Stimulated activated naive B cell treated with anti-CD40 and anti-IgM and Interleukin-4, amounts not matched to agents 10 μg/mL and 1 μg/mL and 100 μg/mL, for 72 hours (primary cell): ENCODE data around the gene DOCK1.

Experiments
- ATAC-seq, 2 donors: fragments of 150-1000 bp; cut with Tn5 transposase; replicated peaks; 2 replicates each; pipeline ENCODE4 v1.10.0; 2021; ENCODE audit warnings: moderate library complexity in 1 of 2
- DNase-seq: peaks from one replicate; pipeline ENCODE4 v3.0.0; 2021
- H3K27ac Mint-ChIP-seq: one replicate; pipeline ENCODE4 v1.8.0; 2022; ENCODE audit warnings: mild to moderate bottlenecking, mixed read lengths
- H3K27me3 Mint-ChIP-seq, 2 donors: one replicate each; pipeline ENCODE4 v1.8.0; 2022; ENCODE audit warnings: mixed read lengths in 2 of 2
- H3K36me3 Mint-ChIP-seq, 2 donors: one replicate each; pipeline ENCODE4 v1.8.0; 2022; ENCODE audit warnings: mixed read lengths in 2 of 2, mild to moderate bottlenecking in 1 of 2
- H3K4me1 Mint-ChIP-seq, 2 donors: one replicate each; pipeline ENCODE4 v1.8.0; 2022; ENCODE audit warnings: mixed read lengths in 2 of 2, mild to moderate bottlenecking in 1 of 2
- H3K4me3 Mint-ChIP-seq, 2 donors: one replicate each; pipeline ENCODE4 v1.8.0; 2022; ENCODE audit warnings: mild to moderate bottlenecking in 2 of 2, mixed read lengths in 2 of 2, moderate library complexity in 1 of 2
- H3K9me3 Mint-ChIP-seq, 2 donors: one replicate each; pipeline ENCODE4 v1.8.0; 2022; ENCODE audit warnings: mixed read lengths in 2 of 2, mild to moderate bottlenecking in 1 of 2

The DOCK1 gene

GRCh38 chr10:127174866-127175265, 269.6 kb downstream of the DOCK1 start:
- no peak overlapping the region for H3K4me3 Mint-ChIP-seq
- no peaks in the 10 kb centered on the region for H3K36me3 Mint-ChIP-seq
- DNase-seq (no peak), ATAC-seq (no peak)
- H3K27me3 Mint-ChIP-seq: no peaks in the 10 kb centered on the region
- H3K4me1 Mint-ChIP-seq: no peaks in the 10 kb centered on the region
- no peak overlapping the region for H3K27ac Mint-ChIP-seq
- no peaks in the 10 kb centered on the region for H3K9me3 Mint-ChIP-seq

GRCh38 chr10:127175357-127176110, 270.3 kb downstream of the DOCK1 start:
- DNase-seq: no peak
- no peaks in the 10 kb centered on the region for H3K36me3 Mint-ChIP-seq
- H3K4me3 Mint-ChIP-seq: no peak overlapping the region
- ATAC-seq: no peak
- no peak overlapping the region for H3K27ac Mint-ChIP-seq
- H3K9me3 Mint-ChIP-seq: no peaks in the 10 kb centered on the region
- H3K4me1 Mint-ChIP-seq: no peaks in the 10 kb centered on the region
- H3K27me3 Mint-ChIP-seq: no peaks in the 10 kb centered on the region

- no peaks in the 10 kb centered on the region for H3K9me3 Mint-ChIP-seq
- no peak overlapping the region for H3K27ac Mint-ChIP-seq
- H3K36me3 Mint-ChIP-seq: no peaks in the 10 kb centered on the region
- ATAC-seq (no peak), DNase-seq (no peak)
- H3K4me1 Mint-ChIP-seq: no peaks in the 10 kb centered on the region
- no peak overlapping the region for H3K4me3 Mint-ChIP-seq
- no peaks in the 10 kb centered on the region for H3K27me3 Mint-ChIP-seq
Measured at GRCh38 chr10:127176649-127177048, 271.4 kb downstream of the DOCK1 start.

GRCh38 chr10:127179612-127180250, 274.5 kb downstream of the DOCK1 start:
- Mint-ChIP-seq H3K36me3 (no peaks in the 10 kb centered on the region), H3K27ac (no peak overlapping the region), H3K4me3 (no peak overlapping the region), H3K4me1 (no peaks in the 10 kb centered on the region), H3K9me3 (no peaks in the 10 kb centered on the region), H3K27me3 (no peaks in the 10 kb centered on the region)
- no peak for DNase-seq
- no peak for ATAC-seq

- ATAC-seq: no peak
- no peak overlapping the region for H3K4me3 Mint-ChIP-seq
- H3K27ac Mint-ChIP-seq: no peak overlapping the region
Measured at GRCh38 chr10:127182161-127182560, 276.9 kb downstream of the DOCK1 start.

GRCh38 chr10:127184582-127184981, 279.4 kb downstream of the DOCK1 start:
- ATAC-seq (no peak), DNase-seq (no peak)
- H3K36me3 Mint-ChIP-seq: no peaks in the 10 kb centered on the region
- H3K27me3 Mint-ChIP-seq: no peaks in the 10 kb centered on the region
- no peak overlapping the region for H3K4me3 Mint-ChIP-seq
- no peak overlapping the region for H3K27ac Mint-ChIP-seq
- no peaks in the 10 kb centered on the region for H3K4me1 Mint-ChIP-seq
- peaks cover 0 to 3% of the 10 kb centered on the region in 2 donors for H3K9me3 Mint-ChIP-seq

More at GRCh38 chr10:127182161-127182560, 276.9 kb downstream of the DOCK1 start:
- peaks cover 0 to 3% of the 10 kb centered on the region in 2 donors for H3K9me3 Mint-ChIP-seq
- no peaks in the 10 kb centered on the region for H3K36me3 Mint-ChIP-seq
- no peaks in the 10 kb centered on the region for H3K27me3 Mint-ChIP-seq
- H3K4me1 Mint-ChIP-seq: no peaks in the 10 kb centered on the region
- DNase-seq: no peak

- H3K36me3 Mint-ChIP-seq: no peaks in the 10 kb centered on the region
- no peak overlapping the region for H3K27ac Mint-ChIP-seq
Measured at GRCh38 chr10:127186813-127187212, 281.6 kb downstream of the DOCK1 start.

GRCh38 chr10:127189226-127189625, 284.0 kb downstream of the DOCK1 start:
- Mint-ChIP-seq H3K9me3 (peaks cover 0 to 3% of the 10 kb centered on the region in 2 donors), H3K27ac (no peak overlapping the region), H3K4me1 (no peaks in the 10 kb centered on the region), H3K27me3 (peaks cover under 1 to 12% of the 10 kb centered on the region in 2 donors), H3K4me3 (no peak overlapping the region), H3K36me3 (no peaks in the 10 kb centered on the region)
- ATAC-seq: no peak
- DNase-seq: no peak

More at GRCh38 chr10:127186813-127187212, 281.6 kb downstream of the DOCK1 start:
- H3K4me3 Mint-ChIP-seq: no peak overlapping the region
- no peaks in the 10 kb centered on the region for H3K4me1 Mint-ChIP-seq
- H3K9me3 Mint-ChIP-seq: peaks cover 0 to 3% of the 10 kb centered on the region in 2 donors
- H3K27me3 Mint-ChIP-seq: peaks cover 0 to 6% of the 10 kb centered on the region in 2 donors
- ATAC-seq (no peak), DNase-seq (no peak)

GRCh38 chr10:127190427-127190826, 285.2 kb downstream of the DOCK1 start:
- H3K4me1 Mint-ChIP-seq: no peaks in the 10 kb centered on the region
- H3K4me3 Mint-ChIP-seq: no peak overlapping the region
- no peak for DNase-seq
- no peak for ATAC-seq
- H3K27me3 Mint-ChIP-seq: peaks cover 12 to 19% of the 10 kb centered on the region in 2 donors
- peaks cover 0 to 3% of the 10 kb centered on the region in 2 donors for H3K9me3 Mint-ChIP-seq
- H3K27ac Mint-ChIP-seq: no peak overlapping the region
- H3K36me3 Mint-ChIP-seq: no peaks in the 10 kb centered on the region

GRCh38 chr10:127193125-127193524, 287.9 kb downstream of the DOCK1 start:
- H3K36me3 Mint-ChIP-seq: no peaks in the 10 kb centered on the region
- no peak overlapping the region for H3K4me3 Mint-ChIP-seq
- no peaks in the 10 kb centered on the region for H3K9me3 Mint-ChIP-seq
- H3K27me3 Mint-ChIP-seq: peaks cover 27 to 33% of the 10 kb centered on the region in 2 donors
- ATAC-seq: no peak
- H3K27ac Mint-ChIP-seq: no peak overlapping the region
- H3K4me1 Mint-ChIP-seq: no peaks in the 10 kb centered on the region
- DNase-seq: no peak

- DNase-seq: no peak
- Mint-ChIP-seq H3K4me3 (no peak overlapping the region), H3K4me1 (no peaks in the 10 kb centered on the region), H3K9me3 (no peaks in the 10 kb centered on the region), H3K27me3 (peaks cover 31 to 37% of the 10 kb centered on the region in 2 donors), H3K27ac (no peak overlapping the region), H3K36me3 (no peaks in the 10 kb centered on the region)
- ATAC-seq: no peak
Measured at GRCh38 chr10:127194111-127194510, 288.9 kb downstream of the DOCK1 start.

- Mint-ChIP-seq H3K4me1 (no peaks in the 10 kb centered on the region), H3K27me3 (peaks cover 31 to 37% of the 10 kb centered on the region in 2 donors), H3K9me3 (no peaks in the 10 kb centered on the region), H3K27ac (no peak overlapping the region), H3K36me3 (no peaks in the 10 kb centered on the region), H3K4me3 (no peak overlapping the region)
- no peak for DNase-seq
- no peak for ATAC-seq
Measured at GRCh38 chr10:127194599-127194998, 289.4 kb downstream of the DOCK1 start.

GRCh38 chr10:127195041-127195506, 289.8 kb downstream of the DOCK1 start:
- no peak overlapping the region for H3K4me3 Mint-ChIP-seq
- ATAC-seq (no peak), DNase-seq (no peak)
- H3K36me3 Mint-ChIP-seq: no peaks in the 10 kb centered on the region
- H3K27ac Mint-ChIP-seq: no peak overlapping the region
- no peaks in the 10 kb centered on the region for H3K4me1 Mint-ChIP-seq
- H3K9me3 Mint-ChIP-seq: no peaks in the 10 kb centered on the region
- H3K27me3 Mint-ChIP-seq: peaks cover 31 to 37% of the 10 kb centered on the region in 2 donors

- no peak overlapping the region for H3K4me3 Mint-ChIP-seq
- H3K36me3 Mint-ChIP-seq: no peaks in the 10 kb centered on the region
- DNase-seq (no peak), ATAC-seq (no peak)
- H3K27ac Mint-ChIP-seq: no peak overlapping the region
- peaks cover 31 to 36% of the 10 kb centered on the region in 2 donors for H3K27me3 Mint-ChIP-seq
- no peaks in the 10 kb centered on the region for H3K9me3 Mint-ChIP-seq
- H3K4me1 Mint-ChIP-seq: no peaks in the 10 kb centered on the region
Measured at GRCh38 chr10:127195571-127196281, 290.5 kb downstream of the DOCK1 start.
